ENCODE measurements around the gene ASIC3. TPM values are rescaled to one million over a fixed set of nuclear protein-coding genes. Genes with fewer than 3 reads are reported as not detected.

ASIC3 gene
- total and polyA plus RNA-seq, 2 of the 4 experiments (the other 2 are of a cell fraction) = 0.74 TPM; not detected in 1

DNA sequence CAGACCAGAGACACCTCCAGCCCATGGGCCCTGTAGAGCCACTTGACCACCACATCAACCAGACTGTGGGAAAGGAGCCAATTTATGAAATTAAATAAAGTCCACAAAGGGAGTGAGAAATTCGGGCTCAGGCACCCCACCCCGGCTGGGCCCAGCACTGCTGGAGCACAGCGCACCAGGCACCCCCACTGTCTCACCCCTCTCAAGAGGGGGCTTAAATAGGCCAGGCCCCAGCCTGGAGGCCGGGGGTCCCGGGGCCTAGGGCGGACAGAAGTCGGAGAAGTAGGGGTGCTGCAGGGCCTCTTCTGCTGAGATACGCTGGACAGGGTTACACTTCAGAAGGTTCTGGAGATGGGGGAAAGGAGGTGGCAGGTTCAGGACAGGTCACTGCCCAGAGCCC lies 5.4 kb downstream of the ASIC3 start:
- Histone ChIP-seq H4K8ac (ENCODE audit: low read depth in 2 of 2, low read length in 2 of 2) (no peak overlapping the region), H2BK15ac (ENCODE audit: low read depth, low read length) (no peak overlapping the region), H2BK120ac (ENCODE audit: low read depth, low read length) (no peak overlapping the region), H3K36me3 (ENCODE audit: control insufficient read depth, insufficient read depth, low read length) (no peaks in the 10 kb centered on the region), H2AK5ac (ENCODE audit: low read depth, low read length) (no peak overlapping the region), H3K14ac (replicated peaks; ENCODE audit: low read depth, low read length) (no peak overlapping the region), H3K4me2 (ENCODE audit: low read depth, low read length) (no peak overlapping the region), H3K4me3 (ENCODE audit: insufficient read depth, low read depth, low read length) (no peak overlapping the region), H2AK9ac (replicated peaks; ENCODE audit: low read depth, low read length, poor library complexity) (no peak overlapping the region), H3K27me3 (ENCODE audit: control insufficient read depth, insufficient read depth, low read length) (no peaks in the 10 kb centered on the region; the same call in 1 of the 2 replicates), H3K4ac (ENCODE audit: low read depth, low read length) (no peak overlapping the region), H3K79me1 (ENCODE audit: low read depth in 1 of 2, low read length in 2 of 2) (peaks cover 8 to 21% of the 10 kb centered on the region in 2 experiments), H3K56ac (ENCODE audit: extremely low read depth, insufficient read depth, low read length) (no peak overlapping the region), H2BK20ac (ENCODE audit: low read depth, low read length) (no peak overlapping the region), H4K91ac (ENCODE audit: insufficient read depth, low read depth, low read length) (no peak overlapping the region), H3K9ac (ENCODE audit: low read depth, low read length) (no peak overlapping the region), H4K20me1 (ENCODE audit: insufficient read depth, low read length) (peaks cover 5% of the 10 kb centered on the region; the same call in 1 of the 2 replicates), H3K18ac (ENCODE audit: low read depth, low read length) (no peak overlapping the region), H3K9me3 (ENCODE audit: control insufficient read depth, insufficient read depth, low read length) (no peaks in the 10 kb centered on the region), H4K5ac (ENCODE audit: low read depth, low read length) (no peak overlapping the region), H3K4me1 (ENCODE audit: control insufficient read depth, insufficient read depth, low read length) (peaks cover 11% of the 10 kb centered on the region), H3K27ac (ENCODE audit: insufficient read depth, low read length) (no peak overlapping the region), H3K9me1 (ENCODE audit: insufficient read depth, low read length) (peaks cover 7% of the 10 kb centered on the region; the same call in 1 of the 2 replicates), H2BK5ac (ENCODE audit: low read depth, low read length, poor library complexity, severe bottlenecking) (no peak overlapping the region), H2AFZ (replicated peaks; ENCODE audit: low read length, poor library complexity) (no peak overlapping the region), H3K23ac (ENCODE audit: low read depth, low read length) (no peak overlapping the region)
- in situ Hi-C loops (cut with MboI; ENCODE audit: low sequenced_read_pairs) = no loop called here
- CTCF ChIA-PET = interaction anchor here (0.6 kb wide), 1 partner anchor 368 kb away, joined by 5 read pairs; no protein-coding TSS in a partner anchor
- dilution Hi-C loops (cut with HindIII; ENCODE audit: low sequenced_read_pairs, unreplicated experiment) = no loop called here
- DNase-seq (no peak), ATAC-seq (ENCODE audit: low read depth) (no peak)
- BruUV-seq (replicated peaks) = no TSS peak
- POLR2A ChIA-PET (ENCODE audit: unreplicated experiment) = no interaction called here
- intact Hi-C loops (cut with micrococcal nuclease) = no loop called here
- TF ChIP-seq CEBPB (IDR thresholded peaks at IDR 0.05; ENCODE audit: low read depth, low read length) = no peak
- no peak for TF ChIP-seq CHD1 (IDR thresholded peaks at IDR 0.05; ENCODE audit: low read depth, low read length)
- no peak for TF ChIP-seq POLR2A (IDR thresholded peaks at IDR 0.05; ENCODE audit: low read depth, low read length)
- TF ChIP-seq FOS (IDR thresholded peaks at IDR 0.05; ENCODE audit: low read depth, low read length) = no peak
- no peak for TF ChIP-seq SMC3 (IDR thresholded peaks at IDR 0.05; ENCODE audit: low read depth, low read length)
- TF ChIP-seq, protein P1, sequence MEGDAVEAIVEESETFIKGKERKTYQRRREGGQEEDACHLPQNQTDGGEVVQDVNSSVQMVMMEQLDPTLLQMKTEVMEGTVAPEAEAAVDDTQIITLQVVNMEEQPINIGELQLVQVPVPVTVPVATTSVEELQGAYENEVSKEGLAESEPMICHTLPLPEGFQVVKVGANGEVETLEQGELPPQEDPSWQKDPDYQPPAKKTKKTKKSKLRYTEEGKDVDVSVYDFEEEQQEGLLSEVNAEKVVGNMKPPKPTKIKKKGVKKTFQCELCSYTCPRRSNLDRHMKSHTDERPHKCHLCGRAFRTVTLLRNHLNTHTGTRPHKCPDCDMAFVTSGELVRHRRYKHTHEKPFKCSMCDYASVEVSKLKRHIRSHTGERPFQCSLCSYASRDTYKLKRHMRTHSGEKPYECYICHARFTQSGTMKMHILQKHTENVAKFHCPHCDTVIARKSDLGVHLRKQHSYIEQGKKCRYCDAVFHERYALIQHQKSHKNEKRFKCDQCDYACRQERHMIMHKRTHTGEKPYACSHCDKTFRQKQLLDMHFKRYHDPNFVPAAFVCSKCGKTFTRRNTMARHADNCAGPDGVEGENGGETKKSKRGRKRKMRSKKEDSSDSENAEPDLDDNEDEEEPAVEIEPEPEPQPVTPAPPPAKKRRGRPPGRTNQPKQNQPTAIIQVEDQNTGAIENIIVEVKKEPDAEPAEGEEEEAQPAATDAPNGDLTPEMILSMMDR (conservative IDR thresholded peaks at IDR 0.05; ENCODE audit: low read depth, low read length) = no peak
- TF ChIP-seq RAD21 (IDR thresholded peaks at IDR 0.05; ENCODE audit: low read length) = no peak
- TF ChIP-seq, protein P2, sequence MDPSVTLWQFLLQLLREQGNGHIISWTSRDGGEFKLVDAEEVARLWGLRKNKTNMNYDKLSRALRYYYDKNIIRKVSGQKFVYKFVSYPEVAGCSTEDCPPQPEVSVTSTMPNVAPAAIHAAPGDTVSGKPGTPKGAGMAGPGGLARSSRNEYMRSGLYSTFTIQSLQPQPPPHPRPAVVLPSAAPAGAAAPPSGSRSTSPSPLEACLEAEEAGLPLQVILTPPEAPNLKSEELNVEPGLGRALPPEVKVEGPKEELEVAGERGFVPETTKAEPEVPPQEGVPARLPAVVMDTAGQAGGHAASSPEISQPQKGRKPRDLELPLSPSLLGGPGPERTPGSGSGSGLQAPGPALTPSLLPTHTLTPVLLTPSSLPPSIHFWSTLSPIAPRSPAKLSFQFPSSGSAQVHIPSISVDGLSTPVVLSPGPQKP (IDR thresholded peaks at IDR 0.05; ENCODE audit: borderline replicate concordance, low read depth, low read length) = no peak
- TF ChIP-seq MXI1 (IDR thresholded peaks at IDR 0.05; ENCODE audit: borderline replicate concordance, low read depth, low read length) = no peak
- no peak for TF ChIP-seq BHLHE40 (IDR thresholded peaks at IDR 0.05; ENCODE audit: low read depth, low read length)
- TF ChIP-seq NFE2L2 (IDR thresholded peaks at IDR 0.05; ENCODE audit: low read depth, low read length) = no peak
- no CpG with 5 or more reads among the region's 8 CpGs for WGBS, 2 experiments (ENCODE audit: extremely low coverage in 2 of 2, insufficient read length in 1 of 2)

All from IMR-90 (cell line).